ENCODE measurements around the gene CHAT. TPM values are rescaled to one million over a fixed set of nuclear protein-coding genes. Genes with fewer than 3 reads are reported as not detected.

CHAT gene
- total and polyA plus RNA-seq, 9 donors, result not detected

DNA sequence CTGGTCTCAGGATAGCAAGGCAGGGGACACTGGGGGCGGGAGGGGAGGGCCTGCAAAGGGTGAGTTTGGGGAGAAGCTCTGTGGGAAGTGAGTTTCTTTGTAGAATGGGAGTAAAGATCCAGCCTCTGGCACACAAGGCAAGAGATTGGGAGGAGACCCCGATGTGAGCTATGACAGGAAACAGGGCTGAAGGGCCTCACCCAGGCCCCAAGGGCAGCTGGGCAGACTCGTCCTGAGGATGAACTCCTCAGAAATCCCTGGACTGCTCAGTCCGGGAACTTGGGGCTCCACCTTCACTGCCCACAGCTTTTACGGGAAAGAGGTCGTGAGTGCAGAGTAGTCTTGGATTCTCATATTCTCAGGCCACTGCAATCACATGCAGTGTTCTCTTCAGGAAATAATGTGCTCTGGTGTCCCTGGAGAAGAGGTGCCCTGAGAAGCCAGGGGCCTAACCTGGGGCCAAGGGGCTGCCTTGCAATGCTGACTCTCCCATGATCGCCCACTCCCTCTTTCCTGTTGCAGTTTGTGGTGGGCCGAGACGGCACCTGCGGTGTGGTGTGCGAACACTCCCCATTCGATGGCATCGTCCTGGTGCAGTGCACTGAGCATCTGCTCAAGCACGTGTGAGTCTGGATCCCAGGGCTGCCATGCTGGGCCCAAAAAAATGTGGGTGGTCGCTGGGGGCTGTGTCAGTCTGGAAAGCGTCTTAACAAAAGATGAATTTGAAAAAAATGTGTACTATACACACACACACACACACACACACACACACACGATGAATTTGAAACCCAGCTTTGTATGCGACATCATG is 34.4 kb downstream of the CHAT start:
- Histone ChIP-seq H3K4me1 (ENCODE audit: insufficient read depth) (no peaks in the 10 kb centered on the region), H3K27me3 (no peaks in the 10 kb centered on the region), H3K4me3 (no peak overlapping the region), H3K27ac (no peak overlapping the region), H3K9me3 (no peaks in the 10 kb centered on the region), H3K36me3 (no peaks in the 10 kb centered on the region)
- intact Hi-C loops (cut with DNase I), result no loop called here
- DNase-seq, result no peak
- 69 to 77% (median 72%) methylated on average over 18 of the region's 18 CpGs for WGBS, 3 donors
- TF ChIP-seq POLR2A (IDR thresholded peaks at IDR 0.05) (no peak), EP300 (IDR thresholded peaks at IDR 0.05) (no peak)
- TF ChIP-seq, protein P1, sequence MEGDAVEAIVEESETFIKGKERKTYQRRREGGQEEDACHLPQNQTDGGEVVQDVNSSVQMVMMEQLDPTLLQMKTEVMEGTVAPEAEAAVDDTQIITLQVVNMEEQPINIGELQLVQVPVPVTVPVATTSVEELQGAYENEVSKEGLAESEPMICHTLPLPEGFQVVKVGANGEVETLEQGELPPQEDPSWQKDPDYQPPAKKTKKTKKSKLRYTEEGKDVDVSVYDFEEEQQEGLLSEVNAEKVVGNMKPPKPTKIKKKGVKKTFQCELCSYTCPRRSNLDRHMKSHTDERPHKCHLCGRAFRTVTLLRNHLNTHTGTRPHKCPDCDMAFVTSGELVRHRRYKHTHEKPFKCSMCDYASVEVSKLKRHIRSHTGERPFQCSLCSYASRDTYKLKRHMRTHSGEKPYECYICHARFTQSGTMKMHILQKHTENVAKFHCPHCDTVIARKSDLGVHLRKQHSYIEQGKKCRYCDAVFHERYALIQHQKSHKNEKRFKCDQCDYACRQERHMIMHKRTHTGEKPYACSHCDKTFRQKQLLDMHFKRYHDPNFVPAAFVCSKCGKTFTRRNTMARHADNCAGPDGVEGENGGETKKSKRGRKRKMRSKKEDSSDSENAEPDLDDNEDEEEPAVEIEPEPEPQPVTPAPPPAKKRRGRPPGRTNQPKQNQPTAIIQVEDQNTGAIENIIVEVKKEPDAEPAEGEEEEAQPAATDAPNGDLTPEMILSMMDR (IDR thresholded peaks at IDR 0.05), result no peak

DNA sequence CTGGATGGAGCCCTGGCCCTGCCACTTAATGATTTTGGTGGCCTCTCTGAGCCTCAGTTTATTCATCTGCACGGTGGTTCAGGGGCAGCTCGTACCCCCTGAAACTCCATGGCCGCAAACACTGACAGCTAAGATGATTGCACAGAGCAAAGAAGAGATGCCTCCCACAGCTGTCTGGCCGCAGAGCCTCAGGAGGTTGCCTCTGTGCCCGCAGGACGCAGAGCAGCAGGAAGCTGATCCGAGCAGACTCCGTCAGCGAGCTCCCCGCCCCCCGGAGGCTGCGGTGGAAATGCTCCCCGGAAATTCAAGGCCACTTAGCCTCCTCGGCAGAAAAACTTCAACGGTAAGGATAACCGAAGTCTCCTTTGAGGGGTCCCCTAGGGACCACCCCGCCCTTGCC is 35.5 kb downstream of the CHAT start:
- intact Hi-C loops (cut with DNase I), result no loop called here
- Histone ChIP-seq H3K4me1 (ENCODE audit: insufficient read depth) (no peaks in the 10 kb centered on the region), H3K27ac (no peak overlapping the region), H3K9me3 (no peaks in the 10 kb centered on the region), H3K36me3 (no peaks in the 10 kb centered on the region), H3K27me3 (no peaks in the 10 kb centered on the region), H3K4me3 (no peak overlapping the region)
- WGBS, 3 donors, result 7 to 10% (median 10%) methylated on average over 17 of the region's 17 CpGs
- TF ChIP-seq, protein P1 (IDR thresholded peaks at IDR 0.05), result no peak
- TF ChIP-seq EP300 (IDR thresholded peaks at IDR 0.05), result no peak
- TF ChIP-seq POLR2A (IDR thresholded peaks at IDR 0.05), result no peak
- no peak for DNase-seq

DNA sequence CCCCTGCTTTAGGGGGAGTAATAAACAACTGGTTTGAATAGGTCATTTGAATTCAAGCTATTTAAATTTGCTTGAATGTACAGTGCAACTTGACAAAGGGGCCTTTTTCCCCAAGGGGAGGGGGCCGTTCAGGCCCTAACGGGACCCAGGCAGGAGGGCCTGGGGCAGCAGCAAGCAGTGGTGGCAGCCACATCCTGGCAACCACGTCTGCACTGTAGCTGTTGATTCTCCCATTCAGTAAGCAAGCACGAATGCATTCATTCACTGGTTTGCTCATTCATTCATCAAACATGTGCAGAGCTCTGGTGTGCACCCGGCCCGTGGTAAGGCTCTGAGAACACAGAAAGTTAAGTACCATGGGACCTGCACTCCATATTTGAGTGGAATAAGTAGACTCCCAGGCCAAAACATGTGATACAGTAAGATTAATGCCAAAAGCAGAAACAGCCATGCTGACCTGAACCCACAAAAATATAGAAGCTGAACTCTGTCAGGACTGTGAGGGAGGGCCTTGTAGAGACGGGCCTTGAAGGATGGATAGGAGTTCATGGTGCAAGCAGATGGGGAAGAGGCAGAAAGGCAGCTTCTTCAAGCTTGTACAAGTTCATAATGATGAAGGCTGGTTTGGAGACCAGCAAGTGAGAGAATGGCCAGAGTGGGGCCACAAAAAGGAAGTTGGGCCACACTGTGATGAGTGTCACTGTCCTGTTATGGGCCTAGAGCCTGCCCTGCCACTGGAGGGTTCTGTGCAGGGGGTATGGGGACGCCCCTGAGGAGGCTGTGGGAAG is 36.3 kb downstream of the CHAT start:
- H3K27me3 ChIP-seq, result no peaks in the 10 kb centered on the region
- no peaks in the 10 kb centered on the region for H3K4me1 ChIP-seq (ENCODE audit: insufficient read depth)
- WGBS, 3 donors, result 50 to 64% (median 62%) methylated on average over 8 of the region's 8 CpGs
- TF ChIP-seq POLR2A (IDR thresholded peaks at IDR 0.05), result no peak
- TF ChIP-seq, protein P1 (IDR thresholded peaks at IDR 0.05), result no peak
- no peak for TF ChIP-seq EP300 (IDR thresholded peaks at IDR 0.05)
- H3K4me3 ChIP-seq, result no peak overlapping the region
- no peak overlapping the region for H3K27ac ChIP-seq
- no peak for DNase-seq
- H3K36me3 ChIP-seq, result no peaks in the 10 kb centered on the region
- H3K9me3 ChIP-seq, result no peaks in the 10 kb centered on the region
- intact Hi-C loops (cut with DNase I), result no loop called here

DNA sequence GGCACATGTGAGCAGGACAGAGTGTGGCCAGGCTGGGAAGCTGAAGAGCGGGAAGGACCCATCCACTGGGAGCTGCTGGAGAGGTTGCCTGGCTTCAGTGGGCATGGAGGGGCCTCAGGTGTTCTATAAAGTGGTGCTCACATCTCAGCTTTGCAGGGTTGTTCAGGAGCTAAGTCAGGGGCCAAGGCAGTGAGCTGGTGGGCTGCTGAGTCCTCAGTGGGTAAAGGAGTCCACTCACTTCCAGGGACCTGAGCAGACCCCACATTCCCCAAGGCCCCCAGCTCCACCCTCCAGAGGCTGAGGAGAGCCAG is 36.8 kb downstream of the CHAT start:
- H3K4me3 ChIP-seq, result no peak overlapping the region
- H3K9me3 ChIP-seq, result no peaks in the 10 kb centered on the region
- intact Hi-C loops (cut with DNase I), result no loop called here
- no peak for DNase-seq
- no peaks in the 10 kb centered on the region for H3K4me1 ChIP-seq (ENCODE audit: insufficient read depth)
- H3K27ac ChIP-seq, result no peak overlapping the region
- H3K27me3 ChIP-seq, result no peaks in the 10 kb centered on the region
- TF ChIP-seq POLR2A (IDR thresholded peaks at IDR 0.05), result no peak
- TF ChIP-seq, protein P1 (IDR thresholded peaks at IDR 0.05), result no peak
- TF ChIP-seq EP300 (IDR thresholded peaks at IDR 0.05), result no peak
- 87 to 100% (median 91%) methylated on average over 1 of the region's 1 CpG for WGBS, 3 donors
- H3K36me3 ChIP-seq, result no peaks in the 10 kb centered on the region

Data from ovary (tissue), 9 donors.